Head of caudate nucleus (tissue), 42 donors: Measurements from ENCODE around the gene SLC9A4.
A peak's percentile ranks its signal among the peaks of the same experiment; 100 is the strongest.

Experiments used
- DNase-seq, 42 donors: peaks; one replicate each; pipeline versions ENCODE4 v3.0.0 to v3.0.0-alpha.2; 2020 to 2021; ENCODE audit warnings: mixed read lengths in 7 of 42
- intact Hi-C: fragments of 100-400 bp; cut with DNase I; formaldehyde crosslinking; loops from one replicate; pipeline ENCODE4 v1.15.0; 2022

The SLC9A4 gene, protein sequence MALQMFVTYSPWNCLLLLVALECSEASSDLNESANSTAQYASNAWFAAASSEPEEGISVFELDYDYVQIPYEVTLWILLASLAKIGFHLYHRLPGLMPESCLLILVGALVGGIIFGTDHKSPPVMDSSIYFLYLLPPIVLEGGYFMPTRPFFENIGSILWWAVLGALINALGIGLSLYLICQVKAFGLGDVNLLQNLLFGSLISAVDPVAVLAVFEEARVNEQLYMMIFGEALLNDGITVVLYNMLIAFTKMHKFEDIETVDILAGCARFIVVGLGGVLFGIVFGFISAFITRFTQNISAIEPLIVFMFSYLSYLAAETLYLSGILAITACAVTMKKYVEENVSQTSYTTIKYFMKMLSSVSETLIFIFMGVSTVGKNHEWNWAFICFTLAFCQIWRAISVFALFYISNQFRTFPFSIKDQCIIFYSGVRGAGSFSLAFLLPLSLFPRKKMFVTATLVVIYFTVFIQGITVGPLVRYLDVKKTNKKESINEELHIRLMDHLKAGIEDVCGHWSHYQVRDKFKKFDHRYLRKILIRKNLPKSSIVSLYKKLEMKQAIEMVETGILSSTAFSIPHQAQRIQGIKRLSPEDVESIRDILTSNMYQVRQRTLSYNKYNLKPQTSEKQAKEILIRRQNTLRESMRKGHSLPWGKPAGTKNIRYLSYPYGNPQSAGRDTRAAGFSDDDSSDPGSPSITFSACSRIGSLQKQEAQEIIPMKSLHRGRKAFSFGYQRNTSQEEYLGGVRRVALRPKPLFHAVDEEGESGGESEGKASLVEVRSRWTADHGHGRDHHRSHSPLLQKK

DNA sequence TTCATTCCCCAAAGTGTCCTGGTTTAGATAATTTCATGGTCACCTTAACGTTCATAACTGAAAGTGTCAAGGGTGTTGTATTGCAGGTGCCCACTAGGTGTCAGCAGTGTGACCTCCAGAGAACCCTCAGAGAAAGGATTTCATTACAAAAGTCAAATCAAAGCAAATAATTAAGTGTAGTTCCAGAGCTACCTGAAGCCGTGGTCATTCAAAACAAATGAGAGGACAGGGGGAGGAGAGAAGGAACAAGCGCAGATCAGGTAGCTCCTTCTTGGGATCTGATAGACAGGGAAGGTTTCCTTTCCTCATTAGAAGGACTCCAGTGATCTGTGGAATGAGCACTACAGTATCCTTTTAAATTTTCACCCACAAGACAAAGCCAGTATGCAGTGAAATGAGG, at the start of gene SLC9A4:
Gene SLC9A4, plus strand, starts transcription at position 207 of the 400 bp plus-strand sequence. CDS start 534 bp downstream, outside the sequence.
- intact Hi-C loops: loop anchor here (5.0 kb wide), 1 partner anchor 139 kb away; no protein-coding TSS in a partner anchor

DNA sequence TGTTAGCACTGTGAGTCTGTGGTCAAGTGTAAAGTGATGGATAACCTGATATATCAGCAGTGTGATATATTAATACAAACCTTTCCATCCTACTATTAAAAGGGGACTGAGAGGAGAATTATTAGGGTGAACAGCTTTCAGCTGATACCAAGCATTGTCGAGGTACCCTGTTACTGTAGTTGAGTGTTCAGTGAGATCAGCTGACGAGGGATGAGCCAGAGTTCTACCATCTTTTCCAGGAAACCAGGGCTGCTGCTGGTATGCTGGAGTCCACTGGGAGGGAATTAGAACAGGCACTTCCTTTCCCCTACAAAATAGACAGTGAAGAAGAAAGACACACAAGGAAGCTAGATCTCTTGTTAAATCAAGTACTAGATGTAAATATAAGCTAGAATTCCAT, 49.7 kb upstream of the SLC9A4 start:
- intact Hi-C loops: no loop called here

More for the DNA sequence above, at the start of gene SLC9A4:
- peak in 41 of 42 donors; percentile 5 to 77 (median 53) for DNase-seq

GRCh38 chr2:102424754-102425153, 48.3 kb upstream of the SLC9A4 start:
- intact Hi-C loops: no loop called here
- no peak for DNase-seq

More for the DNA sequence above, 49.7 kb upstream of the SLC9A4 start:
- DNase-seq: no peak

- DNase-seq: no peak
- intact Hi-C loops: no loop called here
Observed at GRCh38 chr2:102425441-102426132, 47.4 kb upstream of the SLC9A4 start.

DNA sequence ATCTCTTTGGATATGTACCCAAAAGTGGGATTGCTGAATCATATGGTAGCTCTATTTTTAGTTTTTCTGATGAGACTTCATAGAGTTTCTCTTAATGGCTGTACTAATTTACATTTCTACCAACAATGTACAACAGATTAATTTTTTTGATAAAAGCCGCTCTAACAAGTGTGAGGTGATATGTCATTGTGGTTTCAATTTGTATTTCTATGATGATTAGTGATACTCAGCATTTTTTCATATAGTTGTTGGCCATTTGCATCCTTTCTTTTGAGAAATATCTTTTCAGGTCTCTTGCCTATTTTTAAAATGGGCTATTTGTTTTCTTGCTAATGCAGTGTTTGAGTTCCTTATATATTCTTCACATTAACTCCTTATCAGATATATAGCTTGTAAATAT, 45.8 kb upstream of the SLC9A4 start:
- no peak for DNase-seq
- intact Hi-C loops: no loop called here

DNA sequence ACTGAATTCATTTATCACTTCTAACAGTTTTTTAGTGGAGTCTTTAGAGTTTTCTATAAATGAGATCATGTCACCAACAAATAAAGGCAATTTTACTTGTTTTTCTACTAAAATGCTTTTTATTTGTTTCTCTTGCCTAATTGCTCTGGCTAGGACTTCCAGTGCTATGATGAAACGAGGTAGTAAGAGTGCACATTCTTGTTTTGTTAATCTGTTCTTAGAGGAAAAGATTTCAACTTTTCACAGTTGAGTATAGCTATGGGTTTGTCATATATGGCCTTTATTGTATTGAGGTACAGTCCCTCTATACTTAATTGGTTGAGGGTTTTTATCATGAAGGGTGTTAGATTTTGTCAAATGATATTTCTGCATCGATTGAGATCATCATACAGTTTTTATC, 44.5 kb upstream of the SLC9A4 start:
- intact Hi-C loops: no loop called here
- DNase-seq: no peak

- intact Hi-C loops: no loop called here
- DNase-seq: no peak
Observed at GRCh38 chr2:102432386-102432785, 40.6 kb upstream of the SLC9A4 start.

DNA sequence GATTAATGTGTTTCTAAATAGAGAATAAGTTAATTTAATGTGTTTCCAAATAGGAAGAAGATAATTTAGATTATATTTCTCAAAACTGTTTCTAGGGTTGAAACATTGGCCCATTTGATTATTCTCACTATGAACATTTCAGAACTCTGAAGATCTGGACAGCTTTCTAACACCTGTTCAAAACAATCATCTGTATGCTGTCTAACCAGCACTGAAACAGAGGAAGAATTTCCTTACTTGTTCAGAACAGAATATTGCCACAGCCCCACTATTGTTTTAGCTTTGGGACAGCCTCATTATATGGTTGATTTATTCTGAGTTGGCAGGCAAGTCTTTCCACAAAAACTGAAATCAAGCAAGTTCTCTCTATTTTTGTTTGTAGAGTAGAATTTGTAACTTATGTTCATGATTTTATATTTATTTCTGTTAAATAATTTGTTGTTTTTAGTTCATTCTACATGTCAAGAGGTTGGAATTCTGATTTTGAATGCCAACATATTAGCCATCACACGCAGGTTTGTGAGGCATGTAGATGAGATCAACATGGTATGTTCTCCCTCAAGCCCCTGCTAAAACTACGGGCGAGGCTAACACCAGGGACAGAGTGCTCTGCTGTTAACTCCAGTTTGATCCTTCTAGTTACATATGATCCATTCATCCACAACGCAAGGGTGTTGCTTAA, 38.9 kb upstream of the SLC9A4 start:
- intact Hi-C loops: no loop called here
- no peak for DNase-seq

GRCh38 chr2:102434655-102435381, 38.2 kb upstream of the SLC9A4 start:
- no peak for DNase-seq
- intact Hi-C loops: no loop called here

DNA sequence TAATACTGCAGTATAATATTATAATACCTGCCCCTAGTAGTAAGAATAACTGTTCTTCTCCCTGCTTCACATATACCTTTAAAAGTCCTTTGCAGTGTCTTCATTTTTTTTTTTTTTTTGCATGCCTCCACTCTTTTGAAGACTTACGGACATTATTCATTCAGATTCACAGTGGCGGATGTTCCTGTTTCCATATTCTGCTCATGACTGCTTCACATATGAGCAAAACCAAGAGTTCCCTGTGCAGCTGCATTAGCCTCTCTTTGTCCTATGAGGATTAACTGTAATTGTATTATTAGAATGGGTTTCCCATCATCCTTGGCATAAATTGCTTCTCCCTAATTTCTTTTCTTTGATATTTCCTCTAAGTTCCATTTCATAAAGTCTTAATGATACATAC, 37.3 kb upstream of the SLC9A4 start:
- no peak for DNase-seq
- intact Hi-C loops: no loop called here

GRCh38 chr2:102436323-102436722, 36.7 kb upstream of the SLC9A4 start:
- intact Hi-C loops: no loop called here
- DNase-seq: no peak

DNA sequence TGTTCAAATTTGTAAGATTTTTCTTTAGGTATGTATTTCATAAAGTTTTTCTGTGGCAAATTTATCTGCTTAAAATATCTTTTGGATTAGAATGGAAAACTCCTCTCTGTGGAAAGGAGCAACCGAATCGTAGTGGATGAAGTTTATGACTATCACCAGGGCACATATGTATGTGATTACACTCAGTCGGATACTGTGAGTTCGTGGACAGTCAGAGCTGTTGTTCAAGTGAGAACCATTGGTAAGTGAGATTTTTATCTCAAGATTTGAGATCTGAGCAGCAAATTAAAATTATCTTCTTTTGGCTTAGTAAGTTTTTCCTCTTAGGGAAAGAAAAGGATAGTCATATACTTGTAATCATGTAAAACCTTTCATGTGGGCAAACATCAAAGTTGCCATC, 35.9 kb upstream of the SLC9A4 start:
- intact Hi-C loops: no loop called here
- DNase-seq: no peak

GRCh38 chr2:102438111-102438510, 34.9 kb upstream of the SLC9A4 start:
- intact Hi-C loops: no loop called here
- no peak for DNase-seq

GRCh38 chr2:102438578-102438977, 34.4 kb upstream of the SLC9A4 start:
- no peak for DNase-seq
- intact Hi-C loops: no loop called here

GRCh38 chr2:102439065-102439695, 33.8 kb upstream of the SLC9A4 start:
- intact Hi-C loops: no loop called here

GRCh38 chr2:102442967-102443828, 29.8 kb upstream of the SLC9A4 start:
- intact Hi-C loops: loop anchor here (10.0 kb wide), 1 partner anchor 428 kb away; no protein-coding TSS in a partner anchor
- DNase-seq: peak in 20 of 42 donors; percentile 7 to 51 (median 28)

More at GRCh38 chr2:102439065-102439695, 33.8 kb upstream of the SLC9A4 start:
- no peak for DNase-seq

GRCh38 chr2:102444233-102444632, 28.8 kb upstream of the SLC9A4 start:
- no peak for DNase-seq
- intact Hi-C loops: loop anchor here (10.0 kb wide), 1 partner anchor 429 kb away; no protein-coding TSS in a partner anchor
